HG02678 (cell line): ENCODE data around the gene NEK3.
"Not testable (repeated sequence)": the region's sequence is repeated elsewhere in the genome, so short reads cannot be mapped to it uniquely, and the experiment has no call there.

Experiments
- ATAC-seq: cut with Tn5 transposase; IDR thresholded peaks from one replicate; pipeline ENCODE4 v1.9.1; 2021; ENCODE audit warnings: mild to moderate bottlenecking, moderate library complexity; ENCODE audit not compliant: unreplicated experiment

Gene NEK3

GRCh38 chr13:52170828-52171391 lies 11.5 kb upstream of the NEK3 start:
- ATAC-seq: not testable (repeated sequence)

DNA sequence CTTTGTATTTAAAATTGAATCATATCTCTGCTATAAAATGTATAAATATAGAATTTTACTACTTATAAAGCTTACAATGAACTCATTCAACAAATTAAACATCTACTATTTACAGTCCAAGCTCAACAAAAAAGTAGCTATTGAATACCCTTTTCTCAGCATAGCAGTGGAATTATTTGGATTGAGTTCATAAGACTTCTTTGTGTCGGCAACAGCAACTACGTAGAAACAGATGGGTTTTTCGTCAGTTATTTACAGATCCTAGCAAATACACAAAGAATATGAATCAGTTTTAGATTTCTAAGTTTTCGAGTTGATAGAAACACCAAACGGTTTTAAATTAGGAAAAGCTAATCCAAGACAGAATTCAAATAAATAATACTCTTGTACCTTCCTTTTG lies 10.4 kb upstream of the NEK3 start:
- ATAC-seq: no peak

- no peak for ATAC-seq
Measured at GRCh38 chr13:52165411-52165810, 6.0 kb upstream of the NEK3 start.

DNA sequence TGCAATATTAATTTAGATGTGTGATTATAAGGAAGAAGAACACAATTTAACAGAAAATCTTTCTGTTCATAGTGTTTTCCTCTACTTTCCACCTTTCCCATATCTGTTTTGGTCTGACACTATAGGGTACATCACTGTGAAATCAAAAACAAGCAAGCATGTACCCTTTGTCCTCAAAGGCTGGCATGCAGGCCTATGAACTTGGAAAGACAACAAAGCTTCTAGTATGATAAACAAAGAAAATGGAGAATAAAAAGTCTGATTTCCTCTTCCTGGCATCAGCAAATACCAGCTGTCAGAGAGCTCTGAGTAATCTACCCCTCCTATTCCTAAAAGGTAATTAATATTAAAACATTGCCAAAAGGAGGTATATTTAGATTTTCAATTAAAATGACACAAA lies 5.6 kb upstream of the NEK3 start:
- no peak for ATAC-seq

DNA sequence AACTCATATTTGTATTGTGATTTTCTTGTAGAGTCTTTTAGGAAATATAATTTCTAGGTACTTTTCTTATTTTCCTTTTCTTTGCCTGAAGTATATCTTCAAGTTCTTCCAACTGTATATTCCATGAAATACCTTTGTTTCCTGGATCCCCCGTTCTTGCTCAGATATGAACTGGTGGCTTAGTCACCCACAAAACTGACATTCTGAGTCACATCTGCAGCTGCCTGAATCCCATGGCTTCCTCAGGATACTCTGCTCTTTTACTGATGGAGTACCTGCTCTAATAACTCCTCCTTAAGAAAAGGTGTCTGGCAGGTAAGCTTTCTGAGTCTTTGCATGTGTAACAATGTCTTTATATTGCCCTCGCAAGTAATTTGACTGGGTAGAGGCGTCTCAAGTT lies 4.5 kb upstream of the NEK3 start:
- ATAC-seq: not testable (repeated sequence)

- ATAC-seq: no peak
Measured at GRCh38 chr13:52162279-52163101, 3.1 kb upstream of the NEK3 start.

DNA sequence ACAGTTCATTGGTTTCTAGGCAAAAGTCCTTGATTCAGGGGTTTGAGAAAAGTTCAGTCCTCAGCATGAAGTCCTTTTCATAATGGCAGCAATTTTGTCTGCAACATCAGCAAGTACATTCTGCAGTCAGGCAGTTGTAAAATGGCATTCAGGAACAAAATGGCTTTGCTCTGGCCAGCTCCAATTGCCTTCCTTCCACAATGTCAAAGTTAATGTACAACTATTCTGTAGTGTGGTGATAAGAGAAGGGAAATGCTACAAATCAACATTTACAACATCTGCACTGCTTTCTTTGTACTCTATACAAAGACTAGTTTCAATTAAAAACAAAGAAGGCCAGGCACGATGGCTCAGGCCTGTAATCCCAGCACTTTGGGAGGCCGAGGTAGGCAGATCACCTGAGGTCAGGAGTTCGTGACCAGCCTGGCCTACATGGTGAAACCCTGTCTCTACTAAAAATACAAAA lies 1.8 kb upstream of the NEK3 start:
- no peak for ATAC-seq

DNA sequence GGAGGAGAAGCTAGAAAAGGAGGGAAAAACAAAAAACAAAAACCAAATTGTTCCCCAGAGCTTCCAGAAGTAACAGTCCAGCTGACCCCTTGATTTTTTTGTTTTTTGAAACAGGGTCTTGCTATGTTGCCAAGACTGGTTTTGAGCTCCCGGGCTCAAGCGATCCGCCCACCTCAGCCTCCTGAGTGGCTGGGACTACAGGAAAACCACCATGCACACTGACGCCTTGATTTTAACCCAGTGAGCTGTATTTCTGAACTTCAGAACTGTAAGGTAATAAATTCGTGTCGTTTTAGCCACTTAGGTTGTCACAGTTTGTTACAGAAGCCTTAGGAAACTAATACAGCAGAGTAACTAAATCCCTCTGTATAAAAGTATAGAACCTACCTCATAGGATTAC lies 1.1 kb upstream of the NEK3 start:
- no peak for ATAC-seq

- no peak for ATAC-seq
Measured at GRCh38 chr13:52160053-52160452, 656 bp upstream of the NEK3 start.

GRCh38 chr13:52158629-52159158 lies 703 bp downstream of the NEK3 start:
- ATAC-seq: peak; percentile 28

DNA sequence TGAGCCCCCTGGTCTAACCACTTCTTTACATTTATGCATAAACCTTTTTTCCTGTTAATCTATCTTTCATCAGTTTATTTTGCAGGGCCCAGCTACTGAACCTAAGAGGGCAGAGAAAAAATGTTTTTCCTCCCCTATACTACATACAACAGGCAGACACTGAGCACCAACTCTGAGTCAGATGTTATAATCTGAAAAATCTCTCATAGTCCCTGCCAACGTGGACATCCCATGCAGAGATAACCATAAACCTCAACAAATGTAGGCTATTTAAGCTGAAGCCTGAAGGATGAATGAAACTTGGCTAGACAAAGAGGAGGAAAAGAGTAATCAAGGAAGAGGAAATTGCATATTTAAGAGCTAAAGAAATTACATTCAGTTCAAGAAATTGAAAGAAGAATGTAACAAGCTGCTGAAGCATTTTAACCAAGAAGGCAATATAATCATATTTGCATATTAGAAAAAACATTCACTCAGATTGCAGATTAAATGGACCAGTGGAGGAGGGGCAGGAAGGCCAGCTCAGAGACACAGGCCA lies 2.6 kb downstream of the NEK3 start:
- no peak for ATAC-seq

DNA sequence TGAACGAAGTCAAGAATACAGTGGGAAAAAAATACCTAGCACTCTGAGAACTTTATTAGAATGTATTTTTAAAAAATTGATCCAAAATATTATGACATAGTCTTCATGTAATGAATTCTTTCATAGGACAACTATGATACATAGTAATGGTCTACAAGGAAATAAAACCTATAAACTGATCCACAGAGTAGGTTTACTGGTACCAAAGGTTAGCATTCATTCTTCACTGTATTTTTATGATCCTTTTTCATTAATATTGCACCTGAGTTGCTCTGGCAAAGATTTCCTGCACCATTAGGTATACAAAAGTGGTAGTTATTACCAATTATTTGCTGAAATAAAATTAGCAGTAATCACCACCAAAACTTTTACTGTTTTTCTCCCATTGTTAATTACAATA lies 4.2 kb downstream of the NEK3 start:
- no peak for ATAC-seq

GRCh38 chr13:52147225-52147624 lies 12.2 kb downstream of the NEK3 start:
- ATAC-seq: no peak

- no peak for ATAC-seq
Measured at GRCh38 chr13:52141299-52141698, 18.1 kb downstream of the NEK3 start.

DNA sequence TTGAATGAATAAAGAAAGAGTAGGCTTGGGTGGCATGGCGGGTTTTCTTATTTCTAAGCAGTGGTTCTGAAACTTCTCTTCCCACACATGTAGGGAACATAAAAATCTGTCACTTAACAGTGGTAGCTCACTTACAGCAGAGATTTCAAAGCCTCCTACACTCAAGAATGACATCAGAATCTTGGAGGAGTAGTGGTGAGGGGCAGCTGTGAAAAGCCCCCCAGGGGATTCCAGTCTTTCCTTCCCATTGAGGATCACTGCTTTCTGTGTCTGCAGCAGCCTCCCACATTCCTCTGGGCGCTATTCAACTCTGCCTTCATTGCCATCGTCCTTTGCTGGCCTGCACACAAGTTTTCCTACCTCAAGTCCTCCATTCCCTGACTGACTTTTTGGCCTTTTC lies 21.9 kb downstream of the NEK3 start:
- ATAC-seq: no peak

DNA sequence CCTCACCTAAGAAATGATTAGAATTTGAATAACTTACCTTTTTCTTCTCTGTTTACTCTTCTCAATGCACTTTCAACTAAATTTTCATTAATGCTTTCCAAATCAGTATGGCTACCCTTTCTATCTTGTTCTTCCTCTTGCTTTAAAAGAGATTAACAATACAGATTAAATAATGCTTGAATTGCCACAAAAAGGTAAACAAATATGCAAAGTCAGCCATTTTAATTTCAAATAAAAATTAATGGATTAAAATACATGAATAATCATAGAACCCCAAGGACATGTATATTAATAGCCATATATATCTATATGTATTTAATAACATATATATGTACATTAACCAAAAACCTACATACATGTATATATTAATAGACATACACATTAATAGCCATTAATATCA lies 22.6 kb downstream of the NEK3 start:
- ATAC-seq: no peak

GRCh38 chr13:52130641-52131040 lies 28.8 kb downstream of the NEK3 start:
- ATAC-seq: no peak

DNA sequence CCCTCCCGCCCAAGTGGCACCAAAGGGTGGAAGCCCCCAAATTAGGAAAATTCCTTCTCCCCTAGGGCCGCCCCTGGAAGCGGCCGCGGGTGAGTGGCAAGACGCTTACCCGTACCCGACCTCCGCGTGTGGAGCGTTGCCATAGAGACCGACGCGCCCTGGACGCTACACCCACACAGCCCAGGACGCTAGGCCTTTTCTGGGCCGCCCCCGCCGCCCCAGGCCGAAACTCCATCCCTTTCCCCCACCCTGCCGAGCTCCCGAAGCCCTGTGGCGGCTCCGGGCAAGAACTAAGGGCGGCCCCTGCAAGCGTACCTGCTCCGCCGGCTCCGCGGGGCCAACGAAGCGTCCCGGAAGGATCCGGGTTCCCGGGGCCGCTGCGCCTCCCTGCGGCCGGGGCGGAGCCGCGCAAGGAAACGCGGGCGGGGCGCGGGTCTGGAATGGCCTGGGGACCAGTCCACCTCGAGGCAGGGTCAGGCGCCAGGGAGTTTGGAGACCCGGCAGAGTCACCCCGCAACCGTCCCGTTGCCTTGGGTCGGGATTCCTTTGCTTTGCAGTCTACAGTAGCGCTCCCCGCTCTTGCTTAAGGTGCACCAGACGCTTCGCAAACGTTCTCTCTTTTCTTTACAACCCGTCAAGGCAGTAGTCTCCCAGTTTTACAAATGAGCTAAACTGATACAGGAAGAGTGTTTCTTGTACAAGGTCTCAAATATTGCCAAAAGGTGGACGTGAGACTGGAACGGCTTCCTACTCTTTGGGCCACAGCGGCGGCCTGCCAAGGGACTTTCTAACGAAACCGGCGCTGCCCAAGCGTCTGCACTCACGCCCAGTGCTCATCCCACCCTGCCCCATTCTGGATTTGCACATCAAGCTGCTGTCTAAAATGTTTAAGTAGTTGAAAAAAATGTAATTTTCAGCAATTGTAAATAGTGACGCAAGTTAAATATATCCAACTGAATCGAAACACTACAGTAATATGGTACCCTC lies 30.4 kb downstream of the NEK3 start, which contains the start of gene NEK5:
Gene NEK5, minus strand, starts transcription at position 360 of the 987 bp plus-strand sequence. CDS start 1,591 bp downstream, outside the sequence.
- ATAC-seq: peak; percentile 75

DNA sequence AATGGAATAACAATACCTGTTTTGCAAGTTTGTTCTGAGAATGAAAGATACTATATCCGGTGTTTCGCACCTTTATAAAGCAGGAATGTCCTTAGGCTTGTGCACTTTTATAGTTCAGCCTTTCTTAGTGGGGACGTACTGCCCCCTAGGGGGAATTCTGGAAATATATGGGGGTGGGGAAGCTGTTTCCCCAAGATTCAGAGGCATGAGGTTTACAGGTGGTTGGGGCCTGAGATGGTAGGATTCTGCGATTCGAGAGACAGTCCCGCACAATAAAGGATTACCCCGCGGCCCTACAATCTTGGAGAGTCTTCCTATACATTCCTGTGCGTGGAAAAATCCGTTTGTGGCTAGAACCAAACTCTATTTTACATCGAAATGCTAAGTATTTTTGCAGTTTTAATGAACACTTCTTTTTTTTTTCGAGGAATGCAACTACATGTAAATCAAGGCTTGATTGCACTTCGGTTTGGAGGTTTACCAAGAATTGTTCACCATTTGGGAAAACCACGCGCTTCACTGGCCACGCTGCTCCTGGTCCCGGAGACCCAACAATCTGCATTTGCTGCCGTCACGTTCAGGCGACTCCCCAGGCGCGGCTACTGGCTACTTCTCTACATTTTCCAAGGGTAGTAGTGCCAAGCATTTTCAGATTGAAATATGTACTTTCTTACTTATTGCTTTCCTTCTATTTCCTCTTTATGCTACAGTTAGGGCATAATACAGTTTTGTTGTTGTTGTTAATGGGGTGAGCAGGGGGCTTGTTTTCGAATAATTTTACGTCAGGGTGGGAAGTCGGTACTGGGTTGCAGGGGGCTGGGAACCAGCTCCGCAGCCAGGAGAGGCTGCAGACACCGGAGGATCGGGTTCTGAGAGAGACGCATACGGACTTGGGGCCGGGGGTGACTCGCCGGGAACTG lies 31.4 kb downstream of the NEK3 start:
- ATAC-seq: peak; percentile 44

DNA sequence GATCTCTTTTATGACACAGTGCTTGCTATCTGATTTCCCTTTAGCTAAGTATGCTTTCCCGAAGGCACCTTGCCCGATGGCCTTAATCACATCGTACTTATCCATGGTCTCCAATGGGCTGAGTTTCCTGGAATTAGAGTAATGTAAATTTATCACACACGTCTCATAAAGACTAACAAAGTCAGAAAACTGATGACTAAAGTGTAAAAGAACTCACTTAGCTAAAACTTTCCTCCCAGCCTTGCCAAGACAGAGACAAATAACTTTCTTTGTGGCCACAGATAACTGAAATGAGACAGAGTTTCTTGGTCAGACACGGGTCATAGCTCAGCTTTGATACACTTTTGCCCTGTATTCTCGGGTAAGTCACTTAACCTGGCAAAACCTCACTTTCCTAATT lies 32.0 kb downstream of the NEK3 start:
- ATAC-seq: peak; percentile 2
